HCT116 (cell line): Measurements from ENCODE around the gene LEFTY2. TPM values are rescaled to one million over a fixed set of nuclear protein-coding genes. Genes with fewer than 3 reads are reported as not detected.

Experiments
- ATAC-seq: fragments of 200-7000 bp; cut with Tn5 transposase; 2 replicates; pipeline ENCODE4 v1.9.1; 2020; ENCODE audit warnings: mild to moderate bottlenecking, moderate library complexity
- BruUV-seq: library from RNA; stranded (reverse); fragments of 400-500 nt; replicated peaks from 2 replicates; lab custom pipeline; 2021; lab: Mats Ljungman, UMichigan
- CTCF ChIA-PET: fragments of 300-600 bp; sonication (Branson Sonifier 250); formaldehyde crosslinking; loops from one replicate; lab custom pipeline; 2021; ENCODE audit warnings: antibody characterized with exemption; lab: Charles Lee
- POLR2A ChIA-PET: fragments of 300-600, 350-600 bp; sonication (Branson Sonifier 250); formaldehyde crosslinking; loops from one replicate; lab custom pipeline; 2021; ENCODE audit warnings: antibody characterized with exemption; lab: Charles Lee
- RAD21 ChIA-PET, 2 experiments: fragments of 300-600 bp; sonication (Branson Sonifier 250); formaldehyde crosslinking; loops; one replicate each; lab custom pipeline; 2023; ENCODE audit warnings: low total read pairs in 2 of 2; ENCODE audit not compliant: uncharacterized antibody in 2 of 2, unreplicated experiment in 2 of 2, low non-redundant PET in 1 of 2; lab: Charles Lee
- DNase-seq: peaks from one replicate; pipeline ENCODE4 v3.0.0-alpha.2; 2010; ENCODE audit warnings: low read depth, low spot score
- H2AFZ ChIP-seq: fragments of 200-600 bp; shearing (Covaris generic), sonication (generic); 2 replicates; pipeline ENCODE4 v1.6.1; 2017; ENCODE audit warnings: low read depth, mixed run types, mixed read lengths, antibody characterized with exemption, low read length; ENCODE audit not compliant: poor library complexity, severe bottlenecking
- H3K27ac ChIP-seq: 2 replicates; pipeline ENCODE4 v1.5.1; 2012; ENCODE audit warnings: low read depth, low read length
- H3K27me3 ChIP-seq: fragments of 200-600 bp; sonication (generic); 2 replicates; pipeline ENCODE4 v1.6.1; 2016; ENCODE audit warnings: mixed run types, low read length, mixed read lengths; ENCODE audit not compliant: insufficient read depth
- H3K36me3 ChIP-seq, 2 experiments: fragments of 200-500 bp in 1 of 2; fragments of 200-600 bp in 1 of 2; sonication (Bioruptor generic) in 1 of 2; sonication (generic) in 1 of 2; 2 replicates each; pipeline versions ENCODE4 v1.5.1 to v1.6.1; 2014 to 2016; ENCODE audit warnings: low read length in 2 of 2, inconsistent platforms in 1 of 2, mixed read lengths in 1 of 2, mixed run types in 1 of 2; ENCODE audit not compliant: insufficient read depth in 2 of 2, control insufficient read depth in 1 of 2
- H3K4me1 ChIP-seq, 2 experiments: fragments of 200-600 bp in 1 of 2; sonication (generic) in 1 of 2; 2 replicates each; pipeline versions ENCODE4 v1.5.1 to v1.6.1; 2012 to 2017; ENCODE audit warnings: low read length in 2 of 2, inconsistent platforms in 1 of 2, mild to moderate bottlenecking in 1 of 2, mixed read lengths in 1 of 2, mixed run types in 1 of 2, moderate library complexity in 1 of 2; ENCODE audit not compliant: insufficient read depth in 2 of 2, control insufficient read depth in 1 of 2
- H3K4me2 ChIP-seq: fragments of 200-600 bp; sonication (generic); 2 replicates; pipeline ENCODE4 v1.6.1; 2017; ENCODE audit warnings: mixed run types, low read length, mixed read lengths
- H3K4me3 ChIP-seq, 2 experiments: fragments of 200-600 bp in 1 of 2; sonication (generic) in 1 of 2; replicated peaks in 1 of 2; 2 replicates each; pipeline ENCODE4 v1.5.1; 2011 to 2016; ENCODE audit warnings: low read length in 2 of 2, control low read depth in 1 of 2, low read depth in 1 of 2, mild to moderate bottlenecking in 1 of 2, mixed read lengths in 1 of 2, mixed run types in 1 of 2
- H3K79me2 ChIP-seq: fragments of 200-600 bp; sonication (generic); 2 replicates; pipeline ENCODE4 v1.6.1; 2017; ENCODE audit warnings: mild to moderate bottlenecking, mixed run types, low read length, moderate library complexity, mixed read lengths; ENCODE audit not compliant: insufficient read depth
- H3K9ac ChIP-seq: fragments of 200-600 bp; sonication (generic); 2 replicates; pipeline ENCODE4 v1.6.1; 2016; ENCODE audit warnings: low read length, mixed read lengths
- H3K9me2 ChIP-seq: fragments of 200-600 bp; sonication (generic), shearing (Covaris generic); 2 replicates; pipeline ENCODE4 v1.6.1; 2017; ENCODE audit warnings: mixed run types, mild to moderate bottlenecking, moderate library complexity; ENCODE audit not compliant: insufficient read depth
- H3K9me3 ChIP-seq, 2 experiments: fragments of 200-500 bp in 1 of 2; fragments of 200-600 bp in 1 of 2; sonication (Bioruptor generic) in 1 of 2; sonication (generic) in 1 of 2; 2 replicates each; pipeline ENCODE4 v1.6.1; 2014 to 2017; ENCODE audit warnings: low read length in 2 of 2, mixed read lengths in 2 of 2, inconsistent platforms in 1 of 2, low read depth in 1 of 2, mild to moderate bottlenecking in 1 of 2, mixed run types in 1 of 2, moderate library complexity in 1 of 2; ENCODE audit not compliant: control insufficient read depth in 1 of 2, insufficient read depth in 1 of 2
- H4K20me1 ChIP-seq: fragments of 200-600 bp; sonication (generic), shearing (Covaris generic); 2 replicates; pipeline ENCODE4 v1.6.1; 2017; ENCODE audit warnings: mixed run types, mild to moderate bottlenecking, moderate library complexity; ENCODE audit not compliant: insufficient read depth
- CBX3 ChIP-seq: IDR thresholded peaks from 2 replicates; pipeline ENCODE4 v1.6.1; 2012; ENCODE audit warnings: low read depth
- CEBPB ChIP-seq: IDR thresholded peaks from 2 replicates; pipeline ENCODE4 v1.6.1; 2012; ENCODE audit warnings: low read depth
- EGR1 ChIP-seq: IDR thresholded peaks from 2 replicates; pipeline ENCODE4 v1.6.1; 2012; ENCODE audit warnings: low read depth
- ELF1 ChIP-seq: IDR thresholded peaks from 2 replicates; pipeline ENCODE4 v1.6.1; 2012; ENCODE audit warnings: low read depth, borderline replicate concordance
- EZH2 ChIP-seq: fragments of 200-600 bp; sonication (generic); IDR thresholded peaks from 2 replicates; pipeline ENCODE4 v1.6.1; 2017; ENCODE audit warnings: antibody characterized with exemption, mixed run types
- EZH2phosphoT487 ChIP-seq: fragments of 200-600 bp; IDR thresholded peaks from 2 replicates; pipeline ENCODE4 v1.6.1; 2018; ENCODE audit warnings: antibody characterized with exemption, borderline replicate concordance
- FOSL1 ChIP-seq: IDR thresholded peaks from 2 replicates; pipeline ENCODE4 v1.6.1; 2012; ENCODE audit warnings: low read depth
- JUND ChIP-seq: IDR thresholded peaks from 2 replicates; pipeline ENCODE4 v1.6.1; 2012
- POLR2A ChIP-seq: IDR thresholded peaks from 2 replicates; pipeline ENCODE4 v1.7.0; 2011; ENCODE audit warnings: borderline replicate concordance; ENCODE audit not compliant: insufficient read depth, insufficient read length; ENCODE audit errors: extremely low read depth
- POLR2AphosphoS5 ChIP-seq: IDR thresholded peaks from 2 replicates; pipeline ENCODE4 v1.6.1; 2011; ENCODE audit warnings: mild to moderate bottlenecking, low read depth, low read length, moderate library complexity
- RAD21 ChIP-seq: IDR thresholded peaks from 2 replicates; pipeline ENCODE4 v1.6.1; 2012; ENCODE audit warnings: low read depth, mild to moderate bottlenecking
- SP1 ChIP-seq: IDR thresholded peaks from 2 replicates; pipeline ENCODE4 v1.6.1; 2012; ENCODE audit warnings: low read depth
- SRF ChIP-seq: IDR thresholded peaks from 2 replicates; pipeline ENCODE4 v1.6.1; 2012; ENCODE audit warnings: low read depth
- TCF7L2 ChIP-seq: IDR thresholded peaks from 2 replicates; pipeline ENCODE4 v1.7.0; 2011; ENCODE audit warnings: borderline replicate concordance, inconsistent platforms; ENCODE audit not compliant: insufficient read depth, insufficient read length; ENCODE audit errors: extremely low read depth
- YY1 ChIP-seq: IDR thresholded peaks from 2 replicates; pipeline ENCODE4 v1.6.1; 2011; ENCODE audit warnings: low read length, low read depth, moderate library complexity, mild to moderate bottlenecking; ENCODE audit not compliant: insufficient replicate concordance; ENCODE audit errors: extremely low read depth
- intact Hi-C: fragments of 100-400 bp; cut with micrococcal nuclease; formaldehyde crosslinking; loops from 2 replicates; pipeline ENCODE4 v1.10.0; 2022
- total RNA-seq: library from RNA; stranded (reverse); gene quantifications from one replicate; pipeline ENCODE4 v1.2.1, GENCODE V29; 2021; ENCODE audit not compliant: unreplicated experiment
- TF ChIP-seq, protein P1 (sequence below): IDR thresholded peaks from 2 replicates; pipeline ENCODE4 v1.6.1; 2012
- TF ChIP-seq, protein P2 (sequence below): IDR thresholded peaks from 2 replicates; pipeline ENCODE4 v1.6.1; 2012; ENCODE audit warnings: low read depth
- TF ChIP-seq, protein P3 (sequence below): IDR thresholded peaks from 2 replicates; pipeline ENCODE4 v1.6.1; 2011; ENCODE audit warnings: mild to moderate bottlenecking, low read length, moderate library complexity; ENCODE audit not compliant: insufficient replicate concordance; ENCODE audit errors: extremely low read depth
- TF ChIP-seq, protein P4 (sequence below), 3 experiments: fragments of 200-600 bp in 1 of 3; sonication (generic) in 1 of 3; IDR thresholded peaks in 2 of 3; conservative IDR thresholded peaks in 1 of 3; 2 replicates each; pipeline ENCODE4 v1.5.1; 2012 to 2017; ENCODE audit warnings: low read depth in 2 of 3, low read length in 2 of 3, antibody characterized with exemption in 1 of 3, borderline replicate concordance in 1 of 3, control low read depth in 1 of 3, mild to moderate bottlenecking in 1 of 3, mixed read lengths in 1 of 3, mixed run types in 1 of 3, moderate library complexity in 1 of 3; ENCODE audit not compliant: insufficient read depth in 1 of 3

Gene LEFTY2
- total RNA-seq, 1 experiment from 2014 or later: not detected

DNA sequence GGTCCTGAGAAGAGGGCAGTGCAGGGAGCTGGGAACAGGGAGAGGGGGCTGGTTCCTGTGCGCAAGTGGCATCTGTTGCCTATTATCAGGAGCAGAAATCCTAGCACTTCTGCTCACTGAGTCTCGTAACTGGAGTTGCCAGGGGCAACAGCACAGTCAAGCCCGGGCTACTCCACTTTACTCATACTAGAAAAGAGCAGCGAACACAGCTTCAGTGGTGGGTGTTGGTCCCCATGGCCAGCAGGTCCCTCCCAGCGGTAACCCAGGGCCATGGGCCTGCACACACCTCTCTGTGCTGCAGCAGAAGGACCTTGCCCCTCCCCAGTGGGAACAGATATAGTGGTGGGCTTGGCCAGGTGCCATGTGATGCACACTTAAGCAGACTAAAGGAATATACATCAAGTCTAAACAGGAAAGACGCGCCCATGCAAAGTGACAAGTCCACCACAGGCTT lies 25.5 kb downstream of the LEFTY2 start:
- H3K27me3 ChIP-seq: no peaks in the 10 kb centered on the region
- no peak overlapping the region for H3K27ac ChIP-seq
- TF ChIP-seq, protein P1, sequence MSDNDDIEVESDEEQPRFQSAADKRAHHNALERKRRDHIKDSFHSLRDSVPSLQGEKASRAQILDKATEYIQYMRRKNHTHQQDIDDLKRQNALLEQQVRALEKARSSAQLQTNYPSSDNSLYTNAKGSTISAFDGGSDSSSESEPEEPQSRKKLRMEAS: no peak
- TF ChIP-seq, protein P2, sequence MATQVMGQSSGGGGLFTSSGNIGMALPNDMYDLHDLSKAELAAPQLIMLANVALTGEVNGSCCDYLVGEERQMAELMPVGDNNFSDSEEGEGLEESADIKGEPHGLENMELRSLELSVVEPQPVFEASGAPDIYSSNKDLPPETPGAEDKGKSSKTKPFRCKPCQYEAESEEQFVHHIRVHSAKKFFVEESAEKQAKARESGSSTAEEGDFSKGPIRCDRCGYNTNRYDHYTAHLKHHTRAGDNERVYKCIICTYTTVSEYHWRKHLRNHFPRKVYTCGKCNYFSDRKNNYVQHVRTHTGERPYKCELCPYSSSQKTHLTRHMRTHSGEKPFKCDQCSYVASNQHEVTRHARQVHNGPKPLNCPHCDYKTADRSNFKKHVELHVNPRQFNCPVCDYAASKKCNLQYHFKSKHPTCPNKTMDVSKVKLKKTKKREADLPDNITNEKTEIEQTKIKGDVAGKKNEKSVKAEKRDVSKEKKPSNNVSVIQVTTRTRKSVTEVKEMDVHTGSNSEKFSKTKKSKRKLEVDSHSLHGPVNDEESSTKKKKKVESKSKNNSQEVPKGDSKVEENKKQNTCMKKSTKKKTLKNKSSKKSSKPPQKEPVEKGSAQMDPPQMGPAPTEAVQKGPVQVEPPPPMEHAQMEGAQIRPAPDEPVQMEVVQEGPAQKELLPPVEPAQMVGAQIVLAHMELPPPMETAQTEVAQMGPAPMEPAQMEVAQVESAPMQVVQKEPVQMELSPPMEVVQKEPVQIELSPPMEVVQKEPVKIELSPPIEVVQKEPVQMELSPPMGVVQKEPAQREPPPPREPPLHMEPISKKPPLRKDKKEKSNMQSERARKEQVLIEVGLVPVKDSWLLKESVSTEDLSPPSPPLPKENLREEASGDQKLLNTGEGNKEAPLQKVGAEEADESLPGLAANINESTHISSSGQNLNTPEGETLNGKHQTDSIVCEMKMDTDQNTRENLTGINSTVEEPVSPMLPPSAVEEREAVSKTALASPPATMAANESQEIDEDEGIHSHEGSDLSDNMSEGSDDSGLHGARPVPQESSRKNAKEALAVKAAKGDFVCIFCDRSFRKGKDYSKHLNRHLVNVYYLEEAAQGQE: no peak
- no peak for TF ChIP-seq ELF1
- TF ChIP-seq SP1: no peak
- TF ChIP-seq RAD21: no peak
- no peak for TF ChIP-seq POLR2AphosphoS5
- no peak for TF ChIP-seq POLR2A
- TF ChIP-seq EZH2phosphoT487: no peak
- TF ChIP-seq YY1: no peak
- no peak for TF ChIP-seq CBX3
- no peak for TF ChIP-seq EGR1
- TF ChIP-seq, protein P3, sequence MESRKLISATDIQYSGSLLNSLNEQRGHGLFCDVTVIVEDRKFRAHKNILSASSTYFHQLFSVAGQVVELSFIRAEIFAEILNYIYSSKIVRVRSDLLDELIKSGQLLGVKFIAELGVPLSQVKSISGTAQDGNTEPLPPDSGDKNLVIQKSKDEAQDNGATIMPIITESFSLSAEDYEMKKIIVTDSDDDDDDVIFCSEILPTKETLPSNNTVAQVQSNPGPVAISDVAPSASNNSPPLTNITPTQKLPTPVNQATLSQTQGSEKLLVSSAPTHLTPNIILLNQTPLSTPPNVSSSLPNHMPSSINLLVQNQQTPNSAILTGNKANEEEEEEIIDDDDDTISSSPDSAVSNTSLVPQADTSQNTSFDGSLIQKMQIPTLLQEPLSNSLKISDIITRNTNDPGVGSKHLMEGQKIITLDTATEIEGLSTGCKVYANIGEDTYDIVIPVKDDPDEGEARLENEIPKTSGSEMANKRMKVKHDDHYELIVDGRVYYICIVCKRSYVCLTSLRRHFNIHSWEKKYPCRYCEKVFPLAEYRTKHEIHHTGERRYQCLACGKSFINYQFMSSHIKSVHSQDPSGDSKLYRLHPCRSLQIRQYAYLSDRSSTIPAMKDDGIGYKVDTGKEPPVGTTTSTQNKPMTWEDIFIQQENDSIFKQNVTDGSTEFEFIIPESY: no peak
- TF ChIP-seq EZH2: no peak
- TF ChIP-seq FOSL1: no peak
- no peak for TF ChIP-seq TCF7L2
- no peak for TF ChIP-seq CEBPB
- TF ChIP-seq JUND: no peak
- TF ChIP-seq SRF: no peak
- TF ChIP-seq, protein P4, sequence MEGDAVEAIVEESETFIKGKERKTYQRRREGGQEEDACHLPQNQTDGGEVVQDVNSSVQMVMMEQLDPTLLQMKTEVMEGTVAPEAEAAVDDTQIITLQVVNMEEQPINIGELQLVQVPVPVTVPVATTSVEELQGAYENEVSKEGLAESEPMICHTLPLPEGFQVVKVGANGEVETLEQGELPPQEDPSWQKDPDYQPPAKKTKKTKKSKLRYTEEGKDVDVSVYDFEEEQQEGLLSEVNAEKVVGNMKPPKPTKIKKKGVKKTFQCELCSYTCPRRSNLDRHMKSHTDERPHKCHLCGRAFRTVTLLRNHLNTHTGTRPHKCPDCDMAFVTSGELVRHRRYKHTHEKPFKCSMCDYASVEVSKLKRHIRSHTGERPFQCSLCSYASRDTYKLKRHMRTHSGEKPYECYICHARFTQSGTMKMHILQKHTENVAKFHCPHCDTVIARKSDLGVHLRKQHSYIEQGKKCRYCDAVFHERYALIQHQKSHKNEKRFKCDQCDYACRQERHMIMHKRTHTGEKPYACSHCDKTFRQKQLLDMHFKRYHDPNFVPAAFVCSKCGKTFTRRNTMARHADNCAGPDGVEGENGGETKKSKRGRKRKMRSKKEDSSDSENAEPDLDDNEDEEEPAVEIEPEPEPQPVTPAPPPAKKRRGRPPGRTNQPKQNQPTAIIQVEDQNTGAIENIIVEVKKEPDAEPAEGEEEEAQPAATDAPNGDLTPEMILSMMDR (IDR thresholded peaks at IDR 0.05 in 2 of 3, conservative IDR thresholded peaks at IDR 0.05 in 1 of 3; ENCODE audit: borderline replicate concordance in 1 of 3, insufficient read depth in 1 of 3, low read depth in 2 of 3, low read length in 2 of 3): no peak
- H4K20me1 ChIP-seq: no peaks in the 10 kb centered on the region
- H3K36me3 ChIP-seq: peaks cover 7 to 11% of the 10 kb centered on the region in 2 experiments; a peak in 2 of 4 replicates
- no peak for ATAC-seq
- no peak overlapping the region for H3K4me3 ChIP-seq
- H2AFZ ChIP-seq: no peak overlapping the region
- H3K4me2 ChIP-seq: no peak overlapping the region
- H3K79me2 ChIP-seq: no peaks in the 10 kb centered on the region
- DNase-seq: no peak
- ChIA-PET RAD21 (no interaction called here), POLR2A (no interaction called here), CTCF (no interaction called here)
- intact Hi-C loops: no loop called here
- H3K4me1 ChIP-seq: peaks cover 0 to 11% of the 10 kb centered on the region in 2 experiments; a peak in 3 of 4 replicates
- H3K9me2 ChIP-seq: no peaks in the 10 kb centered on the region
- H3K9ac ChIP-seq: no peak overlapping the region
- H3K9me3 ChIP-seq: no peaks in the 10 kb centered on the region
- no TSS peak for BruUV-seq
